Hematopoietic multipotent progenitor cell treated with erythropoietin and hydrocortisone succinate and interleukin-3 and kit ligand, for 6 days (in vitro differentiated cells): Measurements from ENCODE around the gene UBA7.
"Not testable (repeated sequence)": the region's sequence is repeated elsewhere in the genome, so short reads cannot be mapped to it uniquely, and the experiment has no call there.

Experiments used
- DNase-seq: peaks from one replicate; pipeline ENCODE4 v3.0.0-alpha.2; 2015

UBA7 gene

GRCh38 chr3:49813497-49814174 is at the start of gene UBA7:
TSS of gene UBA7 (minus strand) at chr3:49813953. CDS start at chr3:49813787, 166 bp downstream.
- peak; percentile 80 for DNase-seq

GRCh38 chr3:49859576-49860305 is 46.0 kb upstream of the UBA7 start:
- DNase-seq = no peak

GRCh38 chr3:49856181-49857005 is 42.6 kb upstream of the UBA7 start, which contains the start of gene TRAIP:
TSS of gene TRAIP (minus strand) at chr3:49856564. CDS start at chr3:49856453, 111 bp downstream.
- peak; percentile 98 for DNase-seq

GRCh38 chr3:49855662-49856061 is 41.9 kb upstream of the UBA7 start:
- DNase-seq = no peak

- DNase-seq = no peak
These were observed 31.9 kb upstream of the UBA7 start for GRCh38 chr3:49845694-49846093.

- DNase-seq = no peak
These were observed 30.9 kb upstream of the UBA7 start for GRCh38 chr3:49844464-49845183.

GRCh38 chr3:49842843-49843517 is 29.2 kb upstream of the UBA7 start:
- DNase-seq = no peak

GRCh38 chr3:49841806-49842205 is 28.1 kb upstream of the UBA7 start:
- no peak for DNase-seq

- peak; percentile 68 for DNase-seq
These were observed 27.5 kb upstream of the UBA7 start for GRCh38 chr3:49841126-49841696.

- no peak for DNase-seq
These were observed 26.6 kb upstream of the UBA7 start for GRCh38 chr3:49840388-49840787.

- DNase-seq = peak; percentile 94
These were observed 25.5 kb upstream of the UBA7 start for GRCh38 chr3:49839193-49839809.

GRCh38 chr3:49831341-49831740 is 17.6 kb upstream of the UBA7 start:
- DNase-seq = no peak

- DNase-seq = no peak
These were observed 12.3 kb upstream of the UBA7 start for GRCh38 chr3:49826016-49826415.

- DNase-seq = not testable (repeated sequence)
These were observed 9.4 kb upstream of the UBA7 start for GRCh38 chr3:49823131-49823530.

GRCh38 chr3:49812916-49813496 is 747 bp downstream of the UBA7 start:
- peak; percentile 28 for DNase-seq

- peak; percentile 46 for DNase-seq
These were observed 6.2 kb downstream of the UBA7 start for GRCh38 chr3:49807431-49808114.

GRCh38 chr3:49806850-49807249 is 6.9 kb downstream of the UBA7 start:
- DNase-seq = peak; percentile 44

- DNase-seq = peak; percentile 94
These were observed 7.7 kb downstream of the UBA7 start for GRCh38 chr3:49805897-49806701.

- DNase-seq = peak; percentile 64
These were observed 8.4 kb downstream of the UBA7 start for GRCh38 chr3:49805367-49805782.
